GM12874 (cell line): ENCODE data around the gene HBM.

Experiments used
- CTCF ChIP-seq: IDR thresholded peaks from 2 replicates; pipeline ENCODE4 v1.5.1; 2011; ENCODE audit warnings: low read depth, mild to moderate bottlenecking, control low read depth, low read length, moderate library complexity; ENCODE audit not compliant: insufficient read depth

Gene HBM

GRCh38 chr16:138049-138417, 27.7 kb upstream of the HBM start:
- no peak for TF ChIP-seq CTCF

- no peak for TF ChIP-seq CTCF
Measured at GRCh38 chr16:140175-140857, 25.5 kb upstream of the HBM start.

- no peak for TF ChIP-seq CTCF
Measured at GRCh38 chr16:142405-142967, 23.3 kb upstream of the HBM start.

- TF ChIP-seq CTCF: no peak
Measured at GRCh38 chr16:143047-143446, 22.7 kb upstream of the HBM start.

GRCh38 chr16:143456-143855, 22.3 kb upstream of the HBM start:
- TF ChIP-seq CTCF: no peak

GRCh38 chr16:144797-145252, 21.0 kb upstream of the HBM start:
- TF ChIP-seq CTCF: no peak

- TF ChIP-seq CTCF: no peak
Measured at GRCh38 chr16:146646-147045, 19.1 kb upstream of the HBM start.
